K562 (cell line): ENCODE results near the gene DSG2. TPM values are rescaled to one million over a fixed set of nuclear protein-coding genes. Genes with fewer than 3 reads are reported as not detected.

Experiments used
- REST ChIP-seq, 2 experiments: fragments of 450-650 bp; formaldehyde crosslinking in 1 of 2; IDR thresholded peaks; 2 replicates each; pipeline versions ENCODE4 v1.4.0 to v1.6.1; 2014 to 2020; ENCODE audit warnings: mild to moderate bottlenecking in 2 of 2, borderline replicate concordance in 1 of 2, low read depth in 1 of 2
- polyA plus RNA-seq, 8 experiments: library from polyadenylated mRNA; depleted of rRNA in 4 of 8; stranded (reverse) in 5 of 8; unstranded in 3 of 8; fragments of >200 nt; fragmentation: Nextera tagmentation in 2 of 8; fragmentation: Illumina TruSeq in 1 of 8; extraction: Ambion mirVana in 2 of 8; extraction: Trizol in 1 of 8; gene quantifications; 2 replicates each; pipeline versions ENCODE4 v1.2.1 to v1.2.3, GENCODE V29; 2011 to 2014; ENCODE audit warnings: inconsistent platforms in 1 of 8, missing spikeins in 1 of 8
- total RNA-seq, 7 experiments: library from RNA; depleted of rRNA in 6 of 7; stranded (reverse); fragments of >200 nt in 6 of 7; fragmentation: Illumina TruSeq in 2 of 7; extraction: Trizol in 2 of 7; gene quantifications; 2 replicates each; pipeline versions ENCODE4 v1.2.1 to v1.2.3, GENCODE V29; 2011 to 2021; ENCODE audit warnings: low replicate concordance in 1 of 7

Gene DSG2
- total and polyA plus RNA-seq, 9 of the 15 experiments (the other 6 are each of a cell fraction or from before 2014, with no cell fraction given), result 16.9 to 68.6 (median 41.3) TPM

- TF ChIP-seq REST (IDR thresholded peaks at IDR 0.05; ENCODE audit: borderline replicate concordance) (peak; percentile 38; the same call in 1 of the 2 replicates), REST (CRISPR knock-in tag; IDR thresholded peaks at IDR 0.05; ENCODE audit: low read depth) (no peak)
Observed at GRCh38 chr18:31565782-31566512, 68.0 kb downstream of the DSG2 start (continued).
